GM10266 (cell line): Measurements from ENCODE around the gene IKZF1.

Experiments
- DNase-seq: peaks from one replicate; pipeline ENCODE4 v3.0.0; 2012; ENCODE audit errors: extremely low spot score
- TF ChIP-seq, protein P1 (sequence below): IDR thresholded peaks from 2 replicates; pipeline ENCODE4 v1.5.1; 2012; ENCODE audit warnings: mild to moderate bottlenecking, low read depth; ENCODE audit not compliant: control insufficient read depth, insufficient read depth; ENCODE audit errors: missing control alignments

Gene IKZF1

DNA sequence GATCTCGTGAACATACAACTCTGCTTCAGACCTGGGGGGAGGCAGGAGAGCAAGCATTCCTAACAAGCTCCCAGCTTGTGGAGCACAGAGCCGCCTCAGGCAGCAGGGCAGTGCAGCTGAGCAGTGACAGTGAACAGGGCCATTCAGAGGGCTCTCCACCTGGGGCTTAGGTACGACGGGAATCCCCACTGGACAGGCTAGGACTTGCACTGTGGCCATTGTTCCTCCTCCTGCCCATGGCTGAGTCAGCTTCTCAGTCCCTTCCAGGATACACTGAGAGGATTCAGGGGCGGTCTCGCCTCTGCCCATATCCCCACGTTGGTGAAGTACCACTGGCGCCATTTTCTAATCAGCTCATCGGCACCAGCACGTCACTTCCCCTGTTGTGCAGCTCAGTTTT lies 74.6 kb downstream of the IKZF1 start:
- TF ChIP-seq, protein P1, sequence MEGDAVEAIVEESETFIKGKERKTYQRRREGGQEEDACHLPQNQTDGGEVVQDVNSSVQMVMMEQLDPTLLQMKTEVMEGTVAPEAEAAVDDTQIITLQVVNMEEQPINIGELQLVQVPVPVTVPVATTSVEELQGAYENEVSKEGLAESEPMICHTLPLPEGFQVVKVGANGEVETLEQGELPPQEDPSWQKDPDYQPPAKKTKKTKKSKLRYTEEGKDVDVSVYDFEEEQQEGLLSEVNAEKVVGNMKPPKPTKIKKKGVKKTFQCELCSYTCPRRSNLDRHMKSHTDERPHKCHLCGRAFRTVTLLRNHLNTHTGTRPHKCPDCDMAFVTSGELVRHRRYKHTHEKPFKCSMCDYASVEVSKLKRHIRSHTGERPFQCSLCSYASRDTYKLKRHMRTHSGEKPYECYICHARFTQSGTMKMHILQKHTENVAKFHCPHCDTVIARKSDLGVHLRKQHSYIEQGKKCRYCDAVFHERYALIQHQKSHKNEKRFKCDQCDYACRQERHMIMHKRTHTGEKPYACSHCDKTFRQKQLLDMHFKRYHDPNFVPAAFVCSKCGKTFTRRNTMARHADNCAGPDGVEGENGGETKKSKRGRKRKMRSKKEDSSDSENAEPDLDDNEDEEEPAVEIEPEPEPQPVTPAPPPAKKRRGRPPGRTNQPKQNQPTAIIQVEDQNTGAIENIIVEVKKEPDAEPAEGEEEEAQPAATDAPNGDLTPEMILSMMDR, result no peak
- no peak for DNase-seq

DNA sequence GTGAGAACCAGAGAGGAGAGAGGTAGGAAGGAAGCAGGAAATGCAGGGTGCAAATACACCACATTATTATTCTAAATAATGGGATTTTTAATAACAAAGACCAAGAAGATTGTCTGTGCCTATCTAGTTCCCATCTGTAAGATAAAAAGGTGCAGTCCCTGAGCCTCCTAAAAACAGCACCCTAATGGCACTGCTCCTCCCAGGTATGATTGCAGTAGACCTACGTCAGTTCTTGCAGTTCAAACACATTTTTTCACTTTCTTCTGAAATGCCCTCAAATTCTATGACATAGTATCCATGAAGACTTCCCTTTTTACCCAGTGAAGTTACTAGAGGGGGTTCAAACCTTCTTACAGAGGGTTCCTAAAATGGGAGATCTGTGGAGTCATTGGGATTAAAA lies 75.0 kb downstream of the IKZF1 start:
- DNase-seq, result no peak
- TF ChIP-seq, protein P1, result no peak

DNA sequence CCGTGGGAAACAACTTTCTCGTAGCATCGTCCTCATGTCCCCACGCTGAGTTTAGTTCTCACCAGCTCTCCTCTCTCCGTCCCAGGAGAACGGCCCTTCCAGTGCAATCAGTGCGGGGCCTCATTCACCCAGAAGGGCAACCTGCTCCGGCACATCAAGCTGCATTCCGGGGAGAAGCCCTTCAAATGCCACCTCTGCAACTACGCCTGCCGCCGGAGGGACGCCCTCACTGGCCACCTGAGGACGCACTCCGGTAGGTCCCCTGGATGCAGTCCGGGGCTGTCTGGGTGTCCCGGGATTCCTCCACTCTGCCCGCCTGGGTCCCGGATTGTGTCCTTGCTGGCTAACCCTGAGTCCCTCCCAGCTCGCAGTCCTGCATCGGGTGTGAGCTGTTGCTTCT lies 77.9 kb downstream of the IKZF1 start:
- DNase-seq, result no peak

DNA sequence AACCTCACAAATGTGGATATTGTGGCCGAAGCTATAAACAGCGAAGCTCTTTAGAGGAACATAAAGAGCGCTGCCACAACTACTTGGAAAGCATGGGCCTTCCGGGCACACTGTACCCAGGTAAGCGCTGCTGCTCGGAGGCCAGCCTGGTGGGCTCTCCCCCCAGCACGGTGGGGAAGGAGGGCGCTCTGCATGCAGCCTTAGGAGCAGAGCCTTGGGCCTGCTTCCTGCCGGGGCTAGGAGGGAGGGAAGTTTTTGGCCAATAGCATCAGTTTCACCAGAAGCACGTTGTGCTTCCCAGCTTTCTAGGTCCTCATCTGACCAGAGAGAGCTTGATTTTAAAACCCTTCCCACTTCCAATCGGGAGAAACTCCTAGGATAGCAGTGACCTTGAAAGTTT lies 82.8 kb downstream of the IKZF1 start:
- no peak for DNase-seq
- TF ChIP-seq, protein P1, result no peak

More for the DNA sequence above, 77.9 kb downstream of the IKZF1 start:
- TF ChIP-seq, protein P1, result no peak

DNA sequence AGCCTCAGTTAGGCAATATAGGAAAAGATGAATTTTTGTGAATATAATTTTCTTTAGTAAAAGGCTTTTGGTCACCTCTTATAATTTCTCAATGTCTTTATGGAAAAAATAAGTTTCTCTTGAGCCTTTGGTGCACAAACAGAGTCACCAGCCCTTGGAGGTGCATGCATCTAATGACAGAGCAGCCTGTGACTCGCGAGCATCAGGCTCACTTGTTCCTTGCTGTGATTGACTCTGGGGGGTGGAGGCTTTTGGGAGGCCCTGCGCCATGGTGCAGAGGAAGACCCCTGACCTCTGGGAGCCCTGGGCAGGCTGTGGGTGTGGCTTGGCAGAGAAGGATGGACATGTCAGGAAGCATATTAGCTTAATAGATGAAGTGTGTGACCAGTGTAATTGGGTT lies 85.4 kb downstream of the IKZF1 start:
- no peak for DNase-seq
- TF ChIP-seq, protein P1, result no peak

DNA sequence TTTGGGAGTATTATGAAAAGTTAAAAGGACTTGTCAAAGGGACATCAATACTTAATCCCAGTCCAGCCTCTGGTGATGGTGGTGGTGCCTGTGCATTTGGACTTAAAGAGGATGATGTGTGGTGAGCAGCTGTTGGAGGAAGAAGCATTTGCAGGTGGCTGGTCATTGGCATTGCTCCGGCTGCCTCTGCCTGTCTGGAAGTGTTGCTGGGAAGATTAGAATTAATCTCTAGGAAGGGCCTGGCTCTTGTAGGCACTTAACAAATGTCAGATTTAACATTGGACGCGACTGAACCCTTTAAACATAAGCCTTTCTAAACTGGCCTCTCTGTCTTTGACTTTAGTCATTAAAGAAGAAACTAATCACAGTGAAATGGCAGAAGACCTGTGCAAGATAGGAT lies 86.9 kb downstream of the IKZF1 start:
- TF ChIP-seq, protein P1, result no peak
- DNase-seq, result no peak

DNA sequence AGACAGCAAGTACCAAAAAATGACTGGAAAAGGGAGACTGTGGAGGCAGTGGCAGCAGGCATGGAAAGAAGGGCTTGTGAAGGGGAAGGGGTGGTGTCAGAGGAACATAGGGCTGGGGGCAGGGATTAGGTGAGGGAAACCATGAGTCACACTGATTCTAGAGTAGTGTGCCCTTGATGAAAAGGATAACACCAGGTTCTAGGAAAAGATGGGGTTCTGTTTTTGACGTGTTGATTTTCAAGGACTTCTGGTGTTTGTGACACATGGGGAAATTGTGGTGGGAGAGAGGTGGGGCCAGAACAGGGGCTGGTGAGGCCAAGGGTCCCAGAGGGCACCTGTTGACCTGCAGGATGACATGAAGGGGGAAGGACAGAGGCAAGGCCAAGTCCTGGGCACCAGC lies 88.6 kb downstream of the IKZF1 start:
- TF ChIP-seq, protein P1, result no peak
- no peak for DNase-seq
